ENCODE data around the gene RILPL1. TPM values are rescaled to one million over a fixed set of nuclear protein-coding genes. Genes with fewer than 3 reads are reported as not detected.

RILPL1 gene
- total and polyA plus RNA-seq, 2 of the 4 experiments (the other 2 are of a cell fraction): 11.1 to 19.8 TPM

- dilution Hi-C loops (cut with HindIII; ENCODE audit: low sequenced_read_pairs, unreplicated experiment) (no loop called here), intact Hi-C loops (cut with micrococcal nuclease) (no loop called here), in situ Hi-C loops (cut with MboI; ENCODE audit: low sequenced_read_pairs) (no loop called here)
- no peak overlapping the region for H2BK5ac ChIP-seq (ENCODE audit: low read depth, low read length, poor library complexity, severe bottlenecking)
- no peak overlapping the region for H3K27ac ChIP-seq (ENCODE audit: insufficient read depth, low read length)
- peaks cover 4% of the 10 kb centered on the region; the same call in 1 of the 2 replicates for H3K4me1 ChIP-seq (ENCODE audit: control insufficient read depth, insufficient read depth, low read length)
- CTCF ChIA-PET: no interaction called here
- peaks cover 2% of the 10 kb centered on the region; the same call in 1 of the 2 replicates for H3K9me1 ChIP-seq (ENCODE audit: insufficient read depth, low read length)
- H4K8ac ChIP-seq (ENCODE audit: low read depth in 2 of 2, low read length in 2 of 2): no peak overlapping the region
- H3K18ac ChIP-seq (ENCODE audit: low read depth, low read length): no peak overlapping the region
- no peak overlapping the region for H3K4me3 ChIP-seq (ENCODE audit: insufficient read depth, low read depth, low read length)
- no peak overlapping the region for H3K14ac ChIP-seq (replicated peaks; ENCODE audit: low read depth, low read length)
- WGBS, 2 experiments (ENCODE audit: extremely low coverage in 2 of 2, insufficient read length in 1 of 2): 98% methylated on average over 6 of the region's 16 CpGs; no CpG with 5 or more reads in 1 of the 2 experiments
- DNase-seq (no peak), ATAC-seq (ENCODE audit: low read depth) (no peak)
- no peak overlapping the region for H3K4me2 ChIP-seq (ENCODE audit: low read depth, low read length)
- no peak overlapping the region for H3K4ac ChIP-seq (ENCODE audit: low read depth, low read length)
- H2BK120ac ChIP-seq (ENCODE audit: low read depth, low read length): no peak overlapping the region
- POLR2A ChIA-PET (ENCODE audit: unreplicated experiment): no interaction called here
- H4K5ac ChIP-seq (ENCODE audit: low read depth, low read length): no peak overlapping the region
- H2AK5ac ChIP-seq (ENCODE audit: low read depth, low read length): no peak overlapping the region
- H2AFZ ChIP-seq (replicated peaks; ENCODE audit: low read length, poor library complexity): no peak overlapping the region
- H3K27me3 ChIP-seq (ENCODE audit: control insufficient read depth, insufficient read depth, low read length): no peaks in the 10 kb centered on the region
- peaks cover 0 to 10% of the 10 kb centered on the region in 2 experiments; a peak in 3 of 4 replicates for H3K79me1 ChIP-seq (ENCODE audit: low read depth in 1 of 2, low read length in 2 of 2)
- H3K23ac ChIP-seq (ENCODE audit: low read depth, low read length): no peak overlapping the region
- H3K9me3 ChIP-seq (ENCODE audit: control insufficient read depth, insufficient read depth, low read length): no peaks in the 10 kb centered on the region
- H2AK9ac ChIP-seq (replicated peaks; ENCODE audit: low read depth, low read length, poor library complexity): no peak overlapping the region
- no TSS peak for BruUV-seq (replicated peaks)
- H2BK20ac ChIP-seq (ENCODE audit: low read depth, low read length): no peak overlapping the region
- H4K91ac ChIP-seq (ENCODE audit: insufficient read depth, low read depth, low read length): no peak overlapping the region
- H3K9ac ChIP-seq (ENCODE audit: low read depth, low read length): no peak overlapping the region
- TF ChIP-seq FOS (IDR thresholded peaks at IDR 0.05; ENCODE audit: low read depth, low read length) (no peak), MAFK (IDR thresholded peaks at IDR 0.05; ENCODE audit: low read depth, low read length) (no peak), NFE2L2 (IDR thresholded peaks at IDR 0.05; ENCODE audit: low read depth, low read length) (no peak), RFX5 (IDR thresholded peaks at IDR 0.05; ENCODE audit: low read depth, low read length) (no peak), RAD21 (IDR thresholded peaks at IDR 0.05; ENCODE audit: low read length) (no peak), SMC3 (IDR thresholded peaks at IDR 0.05; ENCODE audit: low read depth, low read length) (no peak), CHD1 (IDR thresholded peaks at IDR 0.05; ENCODE audit: low read depth, low read length) (no peak), BHLHE40 (IDR thresholded peaks at IDR 0.05; ENCODE audit: low read depth, low read length) (no peak), MXI1 (IDR thresholded peaks at IDR 0.05; ENCODE audit: borderline replicate concordance, low read depth, low read length) (no peak), USF2 (IDR thresholded peaks at IDR 0.05; ENCODE audit: low read depth, low read length) (no peak), RCOR1 (IDR thresholded peaks at IDR 0.05; ENCODE audit: insufficient replicate concordance, low read length) (no peak), CTCF (conservative IDR thresholded peaks at IDR 0.05; ENCODE audit: low read depth, low read length) (no peak), CEBPB (IDR thresholded peaks at IDR 0.05; ENCODE audit: low read depth, low read length) (no peak), POLR2A (IDR thresholded peaks at IDR 0.05; ENCODE audit: low read depth, low read length) (no peak), ELK1 (IDR thresholded peaks at IDR 0.05; ENCODE audit: borderline replicate concordance, low read depth, low read length) (no peak), MAZ (IDR thresholded peaks at IDR 0.05; ENCODE audit: borderline replicate concordance, low read depth, low read length) (no peak)
- H4K20me1 ChIP-seq (ENCODE audit: insufficient read depth, low read length): no peaks in the 10 kb centered on the region; the same call in 1 of the 2 replicates
- peaks cover 21% of the 10 kb centered on the region for H3K36me3 ChIP-seq (ENCODE audit: control insufficient read depth, insufficient read depth, low read length)
- no peak overlapping the region for H2BK15ac ChIP-seq (ENCODE audit: low read depth, low read length)
- H3K56ac ChIP-seq (ENCODE audit: extremely low read depth, insufficient read depth, low read length): no peak overlapping the region
Observed at GRCh38 chr12:123499332-123499731, 34.2 kb downstream of the RILPL1 start.
